Fibroblast of skin of scalp (primary cell): Measurements from ENCODE around the gene DPH1.

Source experiments
- DNase-seq: peaks from one replicate; pipeline ENCODE4 v3.0.0-alpha.2; 2013

The DPH1 gene

GRCh38 chr17:2050300-2051060 is 20.5 kb downstream of the DPH1 start:
- peak; percentile 82 for DNase-seq

- peak; percentile 57 for DNase-seq
These were observed 21.3 kb downstream of the DPH1 start for GRCh38 chr17:2051061-2051932.

GRCh38 chr17:2051933-2052559 is 22.1 kb downstream of the DPH1 start:
- DNase-seq = no peak

DNA sequence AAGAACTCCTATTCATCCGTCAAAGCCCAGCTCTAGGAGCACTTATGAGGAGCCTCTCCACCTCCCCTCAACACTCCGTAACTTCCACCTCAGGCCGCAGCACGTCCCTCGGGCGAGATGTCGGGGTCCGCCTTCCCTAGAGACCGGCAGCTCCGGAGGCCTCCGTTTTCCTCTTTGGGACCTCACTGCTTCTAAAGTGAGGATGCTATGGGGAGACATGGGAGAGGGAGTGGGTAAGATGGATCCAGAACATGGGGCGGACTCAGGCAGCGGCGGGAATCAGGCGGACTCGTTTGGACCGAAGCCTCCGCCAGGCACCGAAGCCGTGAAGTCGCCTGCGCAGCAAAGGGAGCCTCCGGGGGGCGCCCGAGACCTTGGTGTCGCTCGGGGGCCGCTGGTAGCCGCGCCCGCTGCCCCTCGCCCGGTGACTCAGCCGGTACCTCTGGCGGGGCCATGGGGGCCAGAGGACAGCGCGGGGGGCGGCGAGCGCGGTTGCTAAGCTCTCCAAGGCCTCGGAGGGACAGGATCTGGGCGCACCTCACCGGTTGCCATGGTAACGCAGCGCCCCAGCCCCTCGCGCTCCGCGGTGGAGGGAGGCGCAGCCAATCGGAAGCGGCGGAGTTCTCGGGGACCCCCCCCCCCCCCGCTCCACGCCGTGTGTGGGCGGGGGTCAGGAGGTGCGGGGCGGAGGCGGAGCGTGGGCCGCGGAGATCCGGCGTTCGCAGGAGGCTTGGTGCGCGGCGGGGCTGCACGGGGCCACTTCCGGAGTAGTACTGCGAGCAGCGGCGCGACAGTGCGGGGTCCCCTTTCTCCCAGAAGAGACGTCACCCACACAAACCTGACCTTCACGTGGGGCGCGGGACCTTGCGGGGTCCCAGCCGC is 23.7 kb downstream of the DPH1 start:
- DNase-seq = peak; percentile 77

GRCh38 chr17:2054262-2054511 is 24.2 kb downstream of the DPH1 start:
- DNase-seq = no peak

- peak; percentile 83 for DNase-seq
These were observed 24.7 kb downstream of the DPH1 start, which contains the start of gene HIC1 for GRCh38 chr17:2054512-2055291. Gene HIC1 (plus strand): TSS chr17:2055103. CDS start chr17:2056691, 1,588 bp downstream.

DNA sequence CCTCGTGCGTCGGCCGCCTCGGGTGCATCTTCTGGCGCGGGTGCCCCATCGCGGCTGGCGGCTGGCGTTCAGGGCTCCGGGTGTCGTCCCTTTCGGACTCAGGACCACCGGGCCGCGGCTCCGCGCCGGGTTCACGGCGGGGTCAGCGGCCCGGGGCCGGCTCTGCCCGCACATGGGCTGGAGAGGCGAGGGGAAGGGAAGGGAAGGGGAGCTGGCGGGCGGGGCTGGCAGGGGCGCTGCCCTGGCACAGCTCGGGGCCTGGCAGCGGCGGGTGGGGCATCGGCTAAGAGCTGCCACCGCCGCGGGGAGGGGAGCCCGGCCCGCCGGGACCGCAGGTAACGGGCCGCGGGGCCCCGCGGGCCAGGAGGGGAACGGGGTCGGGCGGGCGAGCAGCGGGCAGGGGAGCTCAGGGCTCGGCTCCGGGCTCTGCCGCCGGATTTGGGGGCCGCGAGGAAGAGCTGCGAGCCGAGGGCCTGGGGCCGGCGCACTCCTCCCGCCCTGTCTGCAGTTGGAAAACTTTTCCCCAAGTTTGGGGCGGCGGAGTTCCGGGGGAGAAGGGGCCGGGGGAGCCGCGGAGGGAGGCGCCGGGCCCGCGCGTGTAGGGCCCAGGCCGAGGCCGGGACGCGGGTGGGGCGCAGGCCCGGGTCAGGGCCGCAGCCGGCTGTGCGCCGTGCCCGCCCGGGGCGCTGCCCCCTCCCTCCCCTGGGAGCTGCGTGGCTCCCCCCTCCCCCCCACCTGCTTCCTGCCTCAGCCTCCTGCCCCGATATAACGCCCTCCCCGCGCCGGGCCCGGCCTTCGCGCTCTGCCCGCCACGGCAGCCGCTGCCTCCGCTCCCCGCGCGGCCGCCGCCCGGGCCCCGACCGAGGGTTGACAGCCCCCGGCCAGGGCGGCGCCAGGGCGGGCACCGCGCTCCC is 25.6 kb downstream of the DPH1 start:
- DNase-seq = peak; percentile 63

DNA sequence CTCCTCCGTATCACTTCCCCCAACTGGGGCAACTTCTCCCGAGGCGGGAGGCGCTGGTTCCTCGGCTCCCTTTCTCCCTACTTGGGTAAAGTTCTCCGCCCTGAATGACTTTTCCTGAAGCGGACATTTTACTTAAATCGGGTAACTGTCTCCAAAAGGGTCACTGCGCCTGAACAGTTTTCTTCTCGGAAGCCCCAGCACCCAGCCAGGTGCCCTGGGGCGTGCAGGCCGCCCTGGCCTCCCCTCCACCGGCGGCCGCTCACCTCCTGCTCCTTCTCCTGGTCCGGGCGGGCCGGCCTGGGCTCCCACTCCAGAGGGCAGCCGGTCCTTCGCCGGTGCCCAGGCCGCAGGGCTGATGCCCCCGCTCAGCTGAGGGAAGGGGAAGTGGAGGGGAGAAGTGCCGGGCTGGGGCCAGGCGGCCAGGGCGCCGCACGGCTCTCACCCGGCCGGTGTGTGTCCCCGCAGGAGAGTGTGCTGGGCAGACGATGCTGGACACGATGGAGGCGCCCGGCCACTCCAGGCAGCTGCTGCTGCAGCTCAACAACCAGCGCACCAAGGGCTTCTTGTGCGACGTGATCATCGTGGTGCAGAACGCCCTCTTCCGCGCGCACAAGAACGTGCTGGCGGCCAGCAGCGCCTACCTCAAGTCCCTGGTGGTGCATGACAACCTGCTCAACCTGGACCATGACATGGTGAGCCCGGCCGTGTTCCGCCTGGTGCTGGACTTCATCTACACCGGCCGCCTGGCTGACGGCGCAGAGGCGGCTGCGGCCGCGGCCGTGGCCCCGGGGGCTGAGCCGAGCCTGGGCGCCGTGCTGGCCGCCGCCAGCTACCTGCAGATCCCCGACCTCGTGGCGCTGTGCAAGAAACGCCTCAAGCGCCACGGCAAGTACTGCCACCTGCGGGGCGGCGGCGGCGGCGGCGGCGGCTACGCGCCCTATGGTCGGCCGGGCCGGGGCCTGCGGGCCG is 26.5 kb downstream of the DPH1 start:
- DNase-seq = peak; percentile 63

DNA sequence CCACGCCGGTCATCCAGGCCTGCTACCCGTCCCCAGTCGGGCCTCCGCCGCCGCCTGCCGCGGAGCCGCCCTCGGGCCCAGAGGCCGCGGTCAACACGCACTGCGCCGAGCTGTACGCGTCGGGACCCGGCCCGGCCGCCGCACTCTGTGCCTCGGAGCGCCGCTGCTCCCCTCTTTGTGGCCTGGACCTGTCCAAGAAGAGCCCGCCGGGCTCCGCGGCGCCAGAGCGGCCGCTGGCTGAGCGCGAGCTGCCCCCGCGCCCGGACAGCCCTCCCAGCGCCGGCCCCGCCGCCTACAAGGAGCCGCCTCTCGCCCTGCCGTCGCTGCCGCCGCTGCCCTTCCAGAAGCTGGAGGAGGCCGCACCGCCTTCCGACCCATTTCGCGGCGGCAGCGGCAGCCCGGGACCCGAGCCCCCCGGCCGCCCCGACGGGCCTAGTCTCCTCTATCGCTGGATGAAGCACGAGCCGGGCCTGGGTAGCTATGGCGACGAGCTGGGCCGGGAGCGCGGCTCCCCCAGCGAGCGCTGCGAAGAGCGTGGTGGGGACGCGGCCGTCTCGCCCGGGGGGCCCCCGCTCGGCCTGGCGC is 27.3 kb downstream of the DPH1 start:
- no peak for DNase-seq

DNA sequence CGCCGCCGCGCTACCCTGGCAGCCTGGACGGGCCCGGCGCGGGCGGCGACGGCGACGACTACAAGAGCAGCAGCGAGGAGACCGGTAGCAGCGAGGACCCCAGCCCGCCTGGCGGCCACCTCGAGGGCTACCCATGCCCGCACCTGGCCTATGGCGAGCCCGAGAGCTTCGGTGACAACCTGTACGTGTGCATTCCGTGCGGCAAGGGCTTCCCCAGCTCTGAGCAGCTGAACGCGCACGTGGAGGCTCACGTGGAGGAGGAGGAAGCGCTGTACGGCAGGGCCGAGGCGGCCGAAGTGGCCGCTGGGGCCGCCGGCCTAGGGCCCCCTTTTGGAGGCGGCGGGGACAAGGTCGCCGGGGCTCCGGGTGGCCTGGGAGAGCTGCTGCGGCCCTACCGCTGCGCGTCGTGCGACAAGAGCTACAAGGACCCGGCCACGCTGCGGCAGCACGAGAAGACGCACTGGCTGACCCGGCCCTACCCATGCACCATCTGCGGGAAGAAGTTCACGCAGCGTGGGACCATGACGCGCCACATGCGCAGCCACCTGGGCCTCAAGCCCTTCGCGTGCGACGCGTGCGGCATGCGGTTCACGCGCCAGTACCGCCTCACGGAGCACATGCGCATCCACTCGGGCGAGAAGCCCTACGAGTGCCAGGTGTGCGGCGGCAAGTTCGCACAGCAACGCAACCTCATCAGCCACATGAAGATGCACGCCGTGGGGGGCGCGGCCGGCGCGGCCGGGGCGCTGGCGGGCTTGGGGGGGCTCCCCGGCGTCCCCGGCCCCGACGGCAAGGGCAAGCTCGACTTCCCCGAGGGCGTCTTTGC is 28.0 kb downstream of the DPH1 start:
- DNase-seq = no peak

DNA sequence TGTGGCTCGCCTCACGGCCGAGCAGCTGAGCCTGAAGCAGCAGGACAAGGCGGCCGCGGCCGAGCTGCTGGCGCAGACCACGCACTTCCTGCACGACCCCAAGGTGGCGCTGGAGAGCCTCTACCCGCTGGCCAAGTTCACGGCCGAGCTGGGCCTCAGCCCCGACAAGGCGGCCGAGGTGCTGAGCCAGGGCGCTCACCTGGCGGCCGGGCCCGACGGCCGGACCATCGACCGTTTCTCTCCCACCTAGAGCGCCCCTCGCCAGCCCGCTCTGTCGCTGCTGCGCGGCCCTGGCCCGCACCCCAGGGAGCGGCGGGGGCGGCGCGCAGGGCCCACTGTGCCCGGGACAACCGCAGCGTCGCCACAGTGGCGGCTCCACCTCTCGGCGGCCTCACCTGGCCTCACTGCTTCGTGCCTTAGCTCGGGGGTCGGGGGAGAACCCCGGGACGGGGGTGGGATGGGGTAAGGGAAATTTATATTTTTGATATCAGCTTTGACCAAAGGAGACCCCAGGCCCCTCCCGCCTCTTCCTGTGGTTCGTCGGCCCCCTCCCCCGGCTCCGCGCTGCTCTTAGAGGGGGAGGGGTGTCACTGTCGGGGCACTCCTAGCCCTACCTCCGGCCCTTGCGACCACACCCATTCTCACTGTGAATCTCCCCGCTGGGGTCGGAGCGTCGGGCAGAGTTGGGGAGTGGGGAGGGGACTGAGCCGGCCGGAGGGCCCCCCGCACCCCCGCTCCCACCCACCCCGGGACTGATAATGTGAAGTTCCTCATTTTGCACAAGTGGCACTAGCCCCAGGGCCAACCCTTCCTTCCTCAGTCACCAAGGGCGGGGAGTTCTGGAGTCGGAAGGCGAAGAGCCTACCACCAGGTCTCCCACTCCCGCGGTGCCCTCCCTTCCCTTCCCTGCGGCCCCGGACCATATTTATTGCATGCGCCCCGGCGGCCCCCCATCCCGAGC is 28.9 kb downstream of the DPH1 start:
- DNase-seq = peak; percentile 66

DNA sequence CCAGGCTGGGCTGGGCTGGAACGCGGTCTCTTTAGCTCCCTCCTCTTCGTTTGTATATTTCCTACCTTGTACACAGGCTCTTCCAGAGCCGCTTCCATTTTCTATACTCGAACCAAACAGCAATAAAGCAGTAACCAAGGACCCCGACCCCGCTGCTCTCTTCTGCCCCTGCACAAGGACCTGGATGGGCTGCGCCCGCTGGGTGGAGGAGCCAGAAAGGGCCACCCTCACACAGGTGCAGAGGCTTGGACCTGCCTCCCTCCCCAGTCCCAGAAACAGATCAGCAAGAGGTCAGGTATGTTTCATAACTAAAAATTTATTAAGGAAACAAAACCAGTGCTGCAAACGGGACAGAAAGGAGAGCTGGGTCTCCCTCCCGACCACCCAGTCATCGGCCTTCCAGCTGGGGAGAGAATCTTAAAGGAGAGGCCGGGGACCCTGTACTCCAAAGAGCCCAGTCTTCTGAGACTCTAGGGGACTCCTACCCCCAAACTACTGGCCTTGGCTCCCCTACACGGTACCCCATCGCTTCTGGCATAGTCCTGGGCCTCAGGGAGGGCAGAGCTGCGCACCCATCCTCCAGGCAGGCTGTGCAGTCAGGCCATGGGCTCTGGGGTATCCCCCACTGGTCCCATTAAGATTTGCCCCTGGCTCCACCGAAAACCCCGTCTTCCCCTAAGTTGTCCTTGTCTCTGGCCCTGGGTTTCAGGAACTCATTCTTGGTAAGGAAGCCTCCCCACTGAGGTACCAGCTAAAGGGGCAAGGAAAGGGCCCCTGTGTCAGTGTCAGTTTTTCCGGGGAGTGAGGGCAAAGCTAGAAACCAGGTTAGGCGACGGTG is 29.8 kb downstream of the DPH1 start:
- DNase-seq = no peak

- no peak for DNase-seq
These were observed 30.4 kb downstream of the DPH1 start for GRCh38 chr17:2060385-2060658.

GRCh38 chr17:2060681-2061440 is 30.9 kb downstream of the DPH1 start:
- DNase-seq = no peak

- DNase-seq = no peak
These were observed 31.5 kb downstream of the DPH1 start for GRCh38 chr17:2061441-2061958.
